SH-SY5Y (cell line): ENCODE results near the gene TMEM208.

Experiments
- GATA2 ChIP-seq: IDR thresholded peaks from 2 replicates; pipeline ENCODE4 v1.6.1; 2011; ENCODE audit warnings: mild to moderate bottlenecking, low read depth, low read length
- GATA3 ChIP-seq: IDR thresholded peaks from 2 replicates; pipeline ENCODE4 v1.6.1; 2011; ENCODE audit warnings: low read depth, mild to moderate bottlenecking, low read length, moderate library complexity

DNA sequence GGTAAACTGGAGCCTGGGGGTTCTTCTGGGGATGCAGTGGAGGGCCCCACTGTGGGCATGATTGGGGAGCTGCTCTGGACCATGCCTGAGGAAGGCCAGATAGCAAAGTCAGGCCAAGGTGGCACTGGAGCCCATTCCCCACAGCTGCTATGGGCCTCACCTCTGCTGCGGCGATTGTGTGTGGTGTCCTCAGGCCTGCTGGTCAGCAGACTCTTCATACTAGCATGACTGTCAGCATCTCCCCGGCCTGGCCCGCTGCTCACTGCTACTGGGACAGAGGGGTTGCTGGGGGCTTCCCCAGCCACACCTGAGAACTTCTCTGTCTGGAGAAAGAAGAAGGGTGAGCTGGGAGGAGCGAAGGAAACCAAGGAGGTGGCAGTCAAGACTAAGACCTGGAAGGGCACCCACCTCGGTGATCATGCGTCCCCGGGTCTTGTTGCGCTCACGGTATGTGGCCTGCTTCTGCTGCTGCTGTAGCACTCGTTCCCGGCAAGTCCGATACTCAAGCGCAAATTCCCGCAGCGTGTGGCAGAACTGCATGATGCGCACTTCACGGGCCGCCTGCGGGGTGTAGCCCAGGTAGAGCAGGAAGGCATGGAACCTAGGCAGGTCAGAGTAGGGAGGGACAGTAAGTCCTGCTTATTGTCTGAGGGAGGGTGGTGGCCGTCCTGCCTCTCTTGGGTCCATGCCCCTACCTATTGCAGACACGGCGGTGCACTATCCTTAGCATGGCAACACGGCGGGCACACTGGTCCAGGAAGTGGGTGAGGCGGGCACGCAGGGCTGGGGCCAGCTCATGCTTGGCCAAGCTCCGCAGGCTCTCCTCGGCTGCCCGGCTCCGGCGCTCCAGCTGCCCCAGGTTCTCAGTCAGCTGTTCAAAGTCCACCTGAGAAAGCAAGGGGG lies 3.2 kb downstream of the TMEM208 start:
- TF ChIP-seq GATA3 (no peak), GATA2 (no peak)
